Measurements from ENCODE around the gene GBA2.

Gene GBA2

GRCh38 chr9:35703906-35704672 is 44.9 kb downstream of the GBA2 start:
- no peak for TF ChIP-seq EP300 (IDR thresholded peaks at IDR 0.05; ENCODE audit: borderline replicate concordance)
- TF ChIP-seq RAD21 (IDR thresholded peaks at IDR 0.05; ENCODE audit: low read depth) = no peak
- no peak for TF ChIP-seq NFIC (IDR thresholded peaks at IDR 0.05)
- no peak for TF ChIP-seq MAX (IDR thresholded peaks at IDR 0.05)
- no peak for TF ChIP-seq REST (IDR thresholded peaks at IDR 0.05; ENCODE audit: low read depth)
- TF ChIP-seq ZBTB7A (IDR thresholded peaks at IDR 0.05; ENCODE audit: low read depth) = no peak
- TF ChIP-seq CREB1 (IDR thresholded peaks at IDR 0.05; ENCODE audit: low read depth) = no peak
- no peak for TF ChIP-seq FOXM1 (IDR thresholded peaks at IDR 0.05; ENCODE audit: borderline replicate concordance, low read depth)

- TF ChIP-seq YY1 (IDR thresholded peaks at IDR 0.05; ENCODE audit: low read depth) = no peak
- no peak for TF ChIP-seq NFIC (IDR thresholded peaks at IDR 0.05)
- TF ChIP-seq CREB1 (IDR thresholded peaks at IDR 0.05; ENCODE audit: low read depth) = no peak
- TF ChIP-seq FOXM1 (IDR thresholded peaks at IDR 0.05; ENCODE audit: borderline replicate concordance, low read depth) = no peak
- no peak for TF ChIP-seq CEBPB (IDR thresholded peaks at IDR 0.05)
- no peak for TF ChIP-seq EP300 (IDR thresholded peaks at IDR 0.05; ENCODE audit: borderline replicate concordance)
- TF ChIP-seq RAD21 (IDR thresholded peaks at IDR 0.05; ENCODE audit: low read depth) = no peak
- no peak for TF ChIP-seq REST (IDR thresholded peaks at IDR 0.05; ENCODE audit: low read depth)
- TF ChIP-seq ZBTB7A (IDR thresholded peaks at IDR 0.05; ENCODE audit: low read depth) = no peak
Measured at GRCh38 chr9:35702696-35703095, 46.3 kb downstream of the GBA2 start.

GRCh38 chr9:35700942-35701341 is 48.1 kb downstream of the GBA2 start:
- no peak for TF ChIP-seq USF1 (IDR thresholded peaks at IDR 0.05)
- no peak for TF ChIP-seq TAF1 (IDR thresholded peaks at IDR 0.05; ENCODE audit: low read depth)
- TF ChIP-seq EP300 (IDR thresholded peaks at IDR 0.05; ENCODE audit: borderline replicate concordance) = no peak
- TF ChIP-seq RAD21 (IDR thresholded peaks at IDR 0.05; ENCODE audit: low read depth) = no peak
- no peak for TF ChIP-seq FOXM1 (IDR thresholded peaks at IDR 0.05; ENCODE audit: borderline replicate concordance, low read depth)
- TF ChIP-seq TCF12 (IDR thresholded peaks at IDR 0.05; ENCODE audit: low read depth) = no peak
- TF ChIP-seq CEBPB (IDR thresholded peaks at IDR 0.05) = no peak
- no peak for TF ChIP-seq TEAD4 (IDR thresholded peaks at IDR 0.05)
- TF ChIP-seq REST (IDR thresholded peaks at IDR 0.05; ENCODE audit: low read depth) = no peak
- TF ChIP-seq CREB1 (IDR thresholded peaks at IDR 0.05; ENCODE audit: low read depth) = no peak
- TF ChIP-seq EGR1 (IDR thresholded peaks at IDR 0.05) = no peak
- no peak for TF ChIP-seq NFIC (IDR thresholded peaks at IDR 0.05)

- TF ChIP-seq NFIC (IDR thresholded peaks at IDR 0.05) (no peak), FOXM1 (IDR thresholded peaks at IDR 0.05; ENCODE audit: borderline replicate concordance, low read depth) (no peak), CREB1 (IDR thresholded peaks at IDR 0.05; ENCODE audit: low read depth) (no peak), TEAD4 (IDR thresholded peaks at IDR 0.05) (no peak), YY1 (IDR thresholded peaks at IDR 0.05; ENCODE audit: low read depth) (no peak), RAD21 (IDR thresholded peaks at IDR 0.05; ENCODE audit: low read depth) (no peak), EP300 (IDR thresholded peaks at IDR 0.05; ENCODE audit: borderline replicate concordance) (no peak), MAX (IDR thresholded peaks at IDR 0.05) (no peak), ZBTB7A (IDR thresholded peaks at IDR 0.05; ENCODE audit: low read depth) (no peak), CEBPB (IDR thresholded peaks at IDR 0.05) (no peak), USF1 (IDR thresholded peaks at IDR 0.05) (no peak), EGR1 (IDR thresholded peaks at IDR 0.05) (no peak), TCF12 (IDR thresholded peaks at IDR 0.05; ENCODE audit: low read depth) (no peak), TAF1 (IDR thresholded peaks at IDR 0.05; ENCODE audit: low read depth) (no peak), REST (IDR thresholded peaks at IDR 0.05; ENCODE audit: low read depth) (no peak)
Measured at GRCh38 chr9:35700031-35700430, 49.0 kb downstream of the GBA2 start.
